CD8-positive, alpha-beta memory T cell (primary cell): ENCODE data around the gene TGM3. TPM values are rescaled to one million over a fixed set of nuclear protein-coding genes. Genes with fewer than 3 reads are reported as not detected.

Experiments
- CTCF ChIA-PET: fragments of 350-600 bp; sonication (Branson Sonifier 250); formaldehyde crosslinking; loops from one replicate; lab custom pipeline; 2021; ENCODE audit warnings: antibody characterized with exemption; lab: Charles Lee
- POLR2A ChIA-PET: fragments of 350-600 bp; sonication (Branson Sonifier 250); formaldehyde crosslinking; loops from one replicate; lab custom pipeline; 2021; ENCODE audit warnings: antibody characterized with exemption; lab: Charles Lee
- DNase-seq, 5 donors: peaks; one replicate each; pipeline versions ENCODE4 v3.0.0 to v3.0.0-alpha.2; 2020 to 2022; ENCODE audit warnings: mixed read lengths in 1 of 5
- H3K27ac ChIP-seq: one replicate; pipeline ENCODE4 v1.7.0; 2013; ENCODE audit warnings: low read depth, mild to moderate bottlenecking, low read length, moderate library complexity
- H3K27me3 ChIP-seq: 2 replicates; pipeline ENCODE4 v1.7.0; 2013; ENCODE audit warnings: low read length, mild to moderate bottlenecking; ENCODE audit not compliant: insufficient read depth, poor library complexity, severe bottlenecking
- H3K36me3 ChIP-seq: 2 replicates; pipeline ENCODE4 v1.7.0; 2013; ENCODE audit warnings: mild to moderate bottlenecking, low read length, moderate library complexity; ENCODE audit not compliant: insufficient read depth
- H3K4me1 ChIP-seq: 2 replicates; pipeline ENCODE4 v1.7.0; 2013; ENCODE audit warnings: mild to moderate bottlenecking, low read length, moderate library complexity; ENCODE audit not compliant: insufficient read depth
- H3K4me3 ChIP-seq: 2 replicates; pipeline ENCODE4 v1.7.0; 2013; ENCODE audit warnings: mild to moderate bottlenecking, low read length
- H3K9me3 ChIP-seq: 2 replicates; pipeline ENCODE4 v1.7.0; 2013; ENCODE audit warnings: mild to moderate bottlenecking, low read length
- H3K27ac Mint-ChIP-seq, 8 donors: one replicate each; pipeline ENCODE4 v1.8.0; 2020 to 2021; ENCODE audit warnings: mixed read lengths in 8 of 8, mild to moderate bottlenecking in 6 of 8, inconsistent platforms in 3 of 8, moderate library complexity in 3 of 8
- H3K27me3 Mint-ChIP-seq, 2 donors: one replicate each; pipeline ENCODE4 v1.8.0; 2020 to 2021; ENCODE audit warnings: mixed read lengths in 2 of 2, mild to moderate bottlenecking in 1 of 2, moderate library complexity in 1 of 2
- H3K36me3 Mint-ChIP-seq, 3 donors: one replicate each; pipeline ENCODE4 v1.8.0; 2020 to 2021; ENCODE audit warnings: mixed read lengths in 3 of 3, inconsistent platforms in 1 of 3, mild to moderate bottlenecking in 1 of 3
- H3K4me1 Mint-ChIP-seq, 3 donors: one replicate each; pipeline ENCODE4 v1.8.0; 2020 to 2021; ENCODE audit warnings: mixed read lengths in 3 of 3, inconsistent platforms in 1 of 3, mild to moderate bottlenecking in 1 of 3
- H3K4me3 Mint-ChIP-seq, 7 donors: one replicate each; pipeline ENCODE4 v1.8.0; 2020 to 2021; ENCODE audit warnings: mixed read lengths in 7 of 7, mild to moderate bottlenecking in 6 of 7, moderate library complexity in 4 of 7, inconsistent platforms in 2 of 7
- H3K9me3 Mint-ChIP-seq, 5 donors: one replicate each; pipeline ENCODE4 v1.8.0; 2020 to 2022; ENCODE audit warnings: mixed read lengths in 5 of 5, mild to moderate bottlenecking in 3 of 5, moderate library complexity in 2 of 5, inconsistent platforms in 1 of 5
- polyA plus RNA-seq: library from polyadenylated mRNA; unstranded; fragments of 300-500 nt; fragmentation: Illumina TruSeq; gene quantifications from one replicate; pipeline ENCODE4 v1.2.3, GENCODE V29; 2021
- total RNA-seq, 2 experiments: library from RNA; stranded (reverse); gene quantifications; one replicate each; pipeline ENCODE4 v1.2.3, GENCODE V29; 2021

TGM3 gene
- total and polyA plus RNA-seq, 3 experiments from 2014 or later = not detected

GRCh38 chr20:2276015-2276414 is 19.8 kb upstream of the TGM3 start:
- no peak overlapping the region for H3K4me3 ChIP-seq
- Mint-ChIP-seq H3K27ac (no peak overlapping the region), H3K36me3 (peaks cover 0 to 4% (median 0%) of the 10 kb centered on the region in 3 donors), H3K9me3 (peaks cover 0 to 6% (median 0%) of the 10 kb centered on the region in 5 donors), H3K4me3 (no peak overlapping the region), H3K27me3 (peaks cover 8 to 48% of the 10 kb centered on the region in 2 donors), H3K4me1 (no peaks in the 10 kb centered on the region)
- POLR2A ChIA-PET = no interaction called here
- CTCF ChIA-PET = no interaction called here
- DNase-seq = no peak
- H3K27ac ChIP-seq = no peak overlapping the region
- no peaks in the 10 kb centered on the region for H3K27me3 ChIP-seq
- H3K36me3 ChIP-seq = no peaks in the 10 kb centered on the region
- no peaks in the 10 kb centered on the region for H3K9me3 ChIP-seq
- H3K4me1 ChIP-seq = no peaks in the 10 kb centered on the region

GRCh38 chr20:2279253-2279779 is 16.5 kb upstream of the TGM3 start:
- Mint-ChIP-seq H3K4me3 (no peak overlapping the region), H3K4me1 (no peaks in the 10 kb centered on the region), H3K27ac (no peak overlapping the region), H3K9me3 (peaks cover 0 to 6% (median 0%) of the 10 kb centered on the region in 5 donors), H3K36me3 (peaks cover 0 to 4% (median 0%) of the 10 kb centered on the region in 3 donors), H3K27me3 (peaks cover 8 to 46% of the 10 kb centered on the region in 2 donors)
- H3K9me3 ChIP-seq = no peaks in the 10 kb centered on the region
- no peaks in the 10 kb centered on the region for H3K4me1 ChIP-seq
- no peak for DNase-seq
- H3K27ac ChIP-seq = no peak overlapping the region
- H3K4me3 ChIP-seq = no peak overlapping the region
- H3K27me3 ChIP-seq = no peaks in the 10 kb centered on the region
- H3K36me3 ChIP-seq = no peaks in the 10 kb centered on the region
- ChIA-PET CTCF (no interaction called here), POLR2A (no interaction called here)

GRCh38 chr20:2280082-2280481 is 15.7 kb upstream of the TGM3 start:
- H3K9me3 Mint-ChIP-seq = peaks cover 0 to 6% (median 0%) of the 10 kb centered on the region in 5 donors
- DNase-seq = no peak
- CTCF ChIA-PET = no interaction called here

GRCh38 chr20:2281563-2281962 is 14.2 kb upstream of the TGM3 start:
- Mint-ChIP-seq H3K36me3 (peaks cover 0 to 4% (median 0%) of the 10 kb centered on the region in 3 donors), H3K4me3 (no peak overlapping the region), H3K4me1 (no peaks in the 10 kb centered on the region), H3K27me3 (peaks cover 8 to 41% of the 10 kb centered on the region in 2 donors), H3K9me3 (peaks cover 0 to 6% (median 0%) of the 10 kb centered on the region in 5 donors), H3K27ac (no peak overlapping the region)
- H3K9me3 ChIP-seq = no peaks in the 10 kb centered on the region
- CTCF ChIA-PET = no interaction called here
- H3K4me3 ChIP-seq = no peak overlapping the region
- DNase-seq = no peak
- no peak overlapping the region for H3K27ac ChIP-seq
- no peaks in the 10 kb centered on the region for H3K27me3 ChIP-seq
- POLR2A ChIA-PET = no interaction called here
- H3K4me1 ChIP-seq = no peaks in the 10 kb centered on the region
- no peaks in the 10 kb centered on the region for H3K36me3 ChIP-seq

More at GRCh38 chr20:2280082-2280481, 15.7 kb upstream of the TGM3 start:
- POLR2A ChIA-PET = no interaction called here
- Histone ChIP-seq H3K36me3 (no peaks in the 10 kb centered on the region), H3K4me1 (no peaks in the 10 kb centered on the region), H3K27ac (no peak overlapping the region), H3K27me3 (no peaks in the 10 kb centered on the region), H3K9me3 (no peaks in the 10 kb centered on the region), H3K4me3 (no peak overlapping the region)
- no peak overlapping the region for H3K27ac Mint-ChIP-seq
- peaks cover 0 to 4% (median 0%) of the 10 kb centered on the region in 3 donors for H3K36me3 Mint-ChIP-seq
- H3K27me3 Mint-ChIP-seq = peaks cover 8 to 46% of the 10 kb centered on the region in 2 donors
- no peaks in the 10 kb centered on the region for H3K4me1 Mint-ChIP-seq
- no peak overlapping the region for H3K4me3 Mint-ChIP-seq

- Mint-ChIP-seq H3K27ac (no peak overlapping the region), H3K4me1 (no peaks in the 10 kb centered on the region), H3K36me3 (peaks cover 0 to 4% (median 0%) of the 10 kb centered on the region in 3 donors), H3K4me3 (no peak overlapping the region), H3K27me3 (peaks cover 8 to 37% of the 10 kb centered on the region in 2 donors), H3K9me3 (peaks cover 0 to 6% (median 0%) of the 10 kb centered on the region in 5 donors)
- Histone ChIP-seq H3K27me3 (no peaks in the 10 kb centered on the region), H3K9me3 (no peaks in the 10 kb centered on the region), H3K4me3 (no peak overlapping the region), H3K4me1 (no peaks in the 10 kb centered on the region), H3K36me3 (no peaks in the 10 kb centered on the region), H3K27ac (no peak overlapping the region)
- ChIA-PET POLR2A (no interaction called here), CTCF (no interaction called here)
- no peak for DNase-seq
Measured at GRCh38 chr20:2282181-2282580, 13.6 kb upstream of the TGM3 start.

GRCh38 chr20:2283706-2284423 is 11.9 kb upstream of the TGM3 start:
- H3K27ac Mint-ChIP-seq = no peak overlapping the region
- POLR2A ChIA-PET = no interaction called here
- DNase-seq = no peak
- no peaks in the 10 kb centered on the region for H3K27me3 ChIP-seq
- CTCF ChIA-PET = interaction anchor here (1.1 kb wide), 1 partner anchor 159 kb away, joined by 3 read pairs; no protein-coding TSS in a partner anchor
- H3K36me3 ChIP-seq = no peaks in the 10 kb centered on the region
- H3K4me1 Mint-ChIP-seq = no peaks in the 10 kb centered on the region
- H3K9me3 ChIP-seq = no peaks in the 10 kb centered on the region
- H3K4me3 ChIP-seq = no peak overlapping the region
- peaks cover 0 to 6% (median 0%) of the 10 kb centered on the region in 5 donors for H3K9me3 Mint-ChIP-seq
- H3K27me3 Mint-ChIP-seq = peaks cover 10 to 25% of the 10 kb centered on the region in 2 donors
- H3K27ac ChIP-seq = no peak overlapping the region
- H3K4me3 Mint-ChIP-seq = no peak overlapping the region
- H3K4me1 ChIP-seq = no peaks in the 10 kb centered on the region
- H3K36me3 Mint-ChIP-seq = peaks cover 0 to 4% (median 0%) of the 10 kb centered on the region in 3 donors

GRCh38 chr20:2285193-2285592 is 10.6 kb upstream of the TGM3 start:
- no peak for DNase-seq
- Histone ChIP-seq H3K4me3 (no peak overlapping the region), H3K4me1 (no peaks in the 10 kb centered on the region), H3K9me3 (no peaks in the 10 kb centered on the region), H3K27ac (no peak overlapping the region), H3K27me3 (no peaks in the 10 kb centered on the region), H3K36me3 (no peaks in the 10 kb centered on the region)
- Mint-ChIP-seq H3K27ac (no peak overlapping the region), H3K4me1 (no peaks in the 10 kb centered on the region), H3K36me3 (peaks cover 0 to 4% (median 0%) of the 10 kb centered on the region in 3 donors), H3K27me3 (peaks cover 9 to 23% of the 10 kb centered on the region in 2 donors), H3K9me3 (peaks cover 0 to 6% (median 0%) of the 10 kb centered on the region in 5 donors), H3K4me3 (no peak overlapping the region)
- POLR2A ChIA-PET = no interaction called here
- CTCF ChIA-PET = interaction anchor here (0.9 kb wide), 1 partner anchor 30 kb away, joined by 3 read pairs; no protein-coding TSS in a partner anchor

- no peak for DNase-seq
- POLR2A ChIA-PET = no interaction called here
- H3K4me1 Mint-ChIP-seq = no peaks in the 10 kb centered on the region
- Histone ChIP-seq H3K4me1 (no peaks in the 10 kb centered on the region), H3K36me3 (no peaks in the 10 kb centered on the region), H3K9me3 (no peaks in the 10 kb centered on the region), H3K27ac (no peak overlapping the region), H3K4me3 (no peak overlapping the region), H3K27me3 (no peaks in the 10 kb centered on the region)
- H3K4me3 Mint-ChIP-seq = no peak overlapping the region
- H3K27me3 Mint-ChIP-seq = peaks cover 9 to 21% of the 10 kb centered on the region in 2 donors
- H3K36me3 Mint-ChIP-seq = peaks cover 0 to under 1% (median 0%) of the 10 kb centered on the region in 3 donors
- CTCF ChIA-PET = interaction anchor here (0.9 kb wide), 1 partner anchor 31 kb away, joined by 3 read pairs; no protein-coding TSS in a partner anchor
- H3K9me3 Mint-ChIP-seq = peaks cover 0 to 3% (median 0%) of the 10 kb centered on the region in 5 donors
- H3K27ac Mint-ChIP-seq = no peak overlapping the region
Measured at GRCh38 chr20:2285613-2286012, 10.2 kb upstream of the TGM3 start.
